GM12872 (cell line): Measurements from ENCODE around the gene ZC3H7A.

Experiments
- CTCF ChIP-seq: IDR thresholded peaks from 3 replicates; pipeline ENCODE4 v1.5.1; 2011; ENCODE audit warnings: low read depth, mild to moderate bottlenecking, low read length, moderate library complexity; ENCODE audit not compliant: insufficient read depth

Gene ZC3H7A

GRCh38 chr16:11738742-11739544, 58.1 kb downstream of the ZC3H7A start:
- TF ChIP-seq CTCF = no peak

GRCh38 chr16:11737713-11738112, 59.3 kb downstream of the ZC3H7A start:
- TF ChIP-seq CTCF = no peak

GRCh38 chr16:11736903-11737302, 60.2 kb downstream of the ZC3H7A start:
- TF ChIP-seq CTCF = no peak

GRCh38 chr16:11735787-11736186, 61.3 kb downstream of the ZC3H7A start:
- no peak for TF ChIP-seq CTCF

- TF ChIP-seq CTCF = no peak
Observed at GRCh38 chr16:11734653-11735043, 62.4 kb downstream of the ZC3H7A start.

- TF ChIP-seq CTCF = no peak
Observed at GRCh38 chr16:11734025-11734652, 62.9 kb downstream of the ZC3H7A start.

- TF ChIP-seq CTCF = no peak
Observed at GRCh38 chr16:11731222-11731621, 65.8 kb downstream of the ZC3H7A start.
